NT2/D1 (cell line): Measurements from ENCODE around the gene CNOT9.

Experiments used
- DNase-seq: peaks from one replicate; pipeline ENCODE4 v3.0.0-alpha.2; 2011; ENCODE audit warnings: low read depth, low spot score
- H3K27me3 ChIP-seq: 2 replicates; pipeline ENCODE4 v1.6.0; 2011; ENCODE audit warnings: mild to moderate bottlenecking; ENCODE audit not compliant: insufficient read length, insufficient read depth
- H3K36me3 ChIP-seq: 2 replicates; pipeline ENCODE4 v1.6.1; 2011; ENCODE audit warnings: mild to moderate bottlenecking, low read length, mixed read lengths; ENCODE audit not compliant: insufficient read depth, insufficient read length
- H3K4me1 ChIP-seq: 2 replicates; pipeline ENCODE4 v1.5.1; 2011; ENCODE audit not compliant: insufficient read depth, insufficient read length
- H3K4me3 ChIP-seq: 2 replicates; pipeline ENCODE4 v1.5.1; 2011; ENCODE audit warnings: low read depth; ENCODE audit not compliant: insufficient read length
- H3K9ac ChIP-seq: 2 replicates; pipeline ENCODE4 v1.6.0; 2011; ENCODE audit warnings: low read depth; ENCODE audit not compliant: insufficient read length
- H3K9me3 ChIP-seq: 2 replicates; pipeline ENCODE4 v1.5.1; 2011; ENCODE audit warnings: mild to moderate bottlenecking, low read length; ENCODE audit not compliant: insufficient read depth
- SUZ12 ChIP-seq: IDR thresholded peaks from 2 replicates; pipeline ENCODE4 v1.6.1; 2011; ENCODE audit not compliant: insufficient read length, insufficient read depth; ENCODE audit errors: extremely low read depth
- YY1 ChIP-seq: IDR thresholded peaks from 2 replicates; pipeline ENCODE4 v1.6.1; 2011; ENCODE audit not compliant: insufficient read length, insufficient read depth
- ZNF274 ChIP-seq: IDR thresholded peaks from 2 replicates; pipeline ENCODE4 v1.6.1; 2011; ENCODE audit warnings: mild to moderate bottlenecking, low read depth, low read length

Gene CNOT9

DNA sequence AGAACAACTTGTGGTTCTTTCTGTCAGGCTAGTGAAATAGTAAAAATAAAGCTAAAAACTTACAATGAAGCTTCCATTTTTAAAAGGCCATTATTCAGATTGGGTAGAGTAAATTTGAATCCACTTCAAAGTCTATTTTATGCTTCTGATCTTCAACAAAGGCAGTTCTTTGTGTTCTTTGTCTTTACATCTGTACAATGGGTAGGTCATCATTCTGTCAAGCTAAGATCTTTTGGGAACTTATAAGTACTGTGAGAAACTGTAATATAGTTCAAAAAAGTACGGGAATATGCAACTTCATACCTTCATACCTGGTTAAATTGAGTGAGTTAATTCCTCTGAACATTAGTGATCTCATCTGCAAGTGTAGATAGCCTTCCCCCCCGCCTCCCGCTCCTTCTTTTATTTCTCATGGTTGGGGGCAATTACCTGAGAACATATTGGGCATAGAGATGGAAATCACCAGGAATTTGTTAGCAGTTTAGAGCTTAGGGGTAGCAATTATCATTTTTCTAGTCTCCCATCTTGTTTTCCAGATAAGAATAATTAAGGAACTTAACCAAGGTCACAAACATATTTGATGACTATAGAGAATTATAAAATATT is 9.7 kb downstream of the CNOT9 start:
- Histone ChIP-seq H3K36me3 (peaks cover 66% of the 10 kb centered on the region), H3K9me3 (no peaks in the 10 kb centered on the region)
- no peak for TF ChIP-seq ZNF274
- no peak for TF ChIP-seq SUZ12
- no peak for TF ChIP-seq YY1

DNA sequence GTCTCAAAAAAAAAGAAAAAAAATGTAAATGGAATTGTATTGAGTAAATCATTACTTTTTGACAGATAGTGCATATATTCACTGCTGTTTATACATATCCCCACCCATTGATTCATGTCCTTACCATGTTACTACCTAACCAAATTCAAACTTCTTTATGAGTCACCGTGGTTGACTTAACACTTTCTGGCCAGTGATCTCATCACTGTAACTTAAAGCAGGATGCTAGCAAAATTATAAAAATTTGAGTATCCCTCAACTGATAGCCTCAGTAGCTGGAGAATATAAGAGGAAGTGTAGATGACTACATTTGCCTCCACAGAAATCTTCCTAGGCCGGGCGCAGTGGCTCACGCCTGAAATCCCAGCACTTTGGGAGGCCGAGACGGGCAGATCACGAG is 13.4 kb downstream of the CNOT9 start:
- Histone ChIP-seq H3K27me3 (no peaks in the 10 kb centered on the region), H3K4me1 (no peaks in the 10 kb centered on the region), H3K4me3 (no peak overlapping the region), H3K9ac (no peak overlapping the region), H3K36me3 (peaks cover 72% of the 10 kb centered on the region), H3K9me3 (no peaks in the 10 kb centered on the region)
- no peak for DNase-seq
- TF ChIP-seq ZNF274, result no peak
- TF ChIP-seq SUZ12, result no peak
- TF ChIP-seq YY1, result no peak

More for the DNA sequence above, 9.7 kb downstream of the CNOT9 start:
- Histone ChIP-seq H3K9ac (no peak overlapping the region), H3K27me3 (no peaks in the 10 kb centered on the region), H3K4me1 (no peaks in the 10 kb centered on the region), H3K4me3 (no peak overlapping the region)
- DNase-seq, result no peak

DNA sequence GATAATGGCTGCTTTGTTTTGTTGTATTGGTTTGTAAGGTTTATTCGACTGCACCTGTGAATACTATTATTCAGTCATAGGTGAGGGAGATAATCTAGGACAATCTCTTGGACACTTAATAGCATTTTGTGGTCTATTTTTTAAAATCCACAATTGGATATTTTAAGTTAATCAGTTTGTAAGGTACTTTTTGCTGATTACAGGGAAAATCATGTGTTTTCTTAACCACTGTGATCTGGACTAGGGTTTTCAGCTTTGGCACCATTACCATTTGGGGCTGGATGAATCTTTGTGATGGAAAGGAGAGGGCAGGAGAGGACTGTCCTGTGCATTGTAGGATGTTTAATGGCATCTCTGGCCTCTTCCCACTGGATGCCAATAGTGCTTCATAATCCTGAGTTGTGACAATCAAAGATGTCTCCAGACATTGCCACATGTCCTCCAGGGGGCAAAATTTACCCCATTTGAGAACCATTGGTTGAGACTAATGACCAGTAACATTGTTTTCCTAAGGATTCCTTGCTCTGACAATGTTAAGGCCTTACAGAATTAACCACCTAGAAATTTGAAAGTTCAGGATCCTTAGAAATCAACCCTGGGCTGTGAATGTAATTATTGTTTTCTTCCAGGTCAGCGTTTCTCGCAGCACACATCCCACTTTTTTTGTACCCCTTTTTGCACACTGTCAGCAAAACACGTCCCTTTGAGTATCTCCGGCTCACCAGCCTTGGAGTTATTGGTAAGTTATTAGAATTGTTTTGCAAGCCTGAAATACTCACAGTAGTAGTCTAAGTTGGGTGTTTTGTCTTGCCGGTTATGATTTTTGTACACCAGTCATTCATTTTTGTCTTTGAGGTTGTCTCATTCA is 15.6 kb downstream of the CNOT9 start:
- no peak for DNase-seq
- Histone ChIP-seq H3K9ac (no peak overlapping the region), H3K4me3 (no peak overlapping the region), H3K36me3 (peaks cover 79% of the 10 kb centered on the region), H3K9me3 (no peaks in the 10 kb centered on the region), H3K27me3 (no peaks in the 10 kb centered on the region), H3K4me1 (no peaks in the 10 kb centered on the region)
- no peak for TF ChIP-seq SUZ12

DNA sequence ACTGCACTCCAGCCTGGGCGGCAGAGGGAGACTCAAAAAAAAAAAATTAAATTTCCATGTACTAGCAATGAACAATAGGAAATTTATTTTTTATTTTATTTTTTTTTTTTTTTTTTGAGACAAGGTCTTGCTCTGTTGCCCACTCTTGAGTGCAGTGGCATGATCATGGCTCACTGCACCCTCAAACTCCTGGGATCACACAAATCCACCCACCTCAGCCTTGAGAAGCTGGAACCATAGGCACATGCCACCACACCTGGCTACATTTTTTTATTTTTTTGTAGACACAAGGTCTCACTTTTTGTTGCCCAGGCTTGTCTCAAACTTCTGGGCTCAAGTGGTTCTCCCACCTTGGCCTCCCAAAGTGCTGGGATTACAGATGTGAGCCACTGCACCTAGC is 16.9 kb downstream of the CNOT9 start:
- Histone ChIP-seq H3K4me3 (no peak overlapping the region), H3K36me3 (peaks cover 86% of the 10 kb centered on the region), H3K4me1 (no peaks in the 10 kb centered on the region), H3K27me3 (no peaks in the 10 kb centered on the region), H3K9me3 (no peaks in the 10 kb centered on the region), H3K9ac (no peak overlapping the region)
- TF ChIP-seq SUZ12 (no peak), YY1 (no peak), ZNF274 (no peak)
- no peak for DNase-seq

DNA sequence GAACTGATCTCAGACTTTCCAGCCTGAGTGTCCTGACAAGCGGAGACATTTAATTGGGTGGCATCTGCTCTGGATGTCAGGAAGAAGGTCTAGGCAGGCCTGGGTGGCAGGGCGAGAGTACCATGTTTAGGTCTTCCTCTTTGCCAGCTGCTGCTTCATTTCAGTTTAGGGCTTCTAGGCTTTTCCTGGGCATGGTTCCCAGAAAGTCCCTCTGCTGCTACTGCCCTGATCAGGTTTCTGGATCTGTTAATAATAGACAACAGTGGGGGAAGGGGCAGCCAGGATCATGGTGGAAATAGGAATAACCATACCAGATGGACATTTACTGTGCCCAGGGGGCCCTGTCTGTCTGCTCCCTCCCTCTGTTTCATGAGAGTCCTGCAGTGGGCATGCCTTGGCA is 36.8 kb downstream of the CNOT9 start:
- TF ChIP-seq SUZ12 (no peak), ZNF274 (no peak), YY1 (no peak)
- no peaks in the 10 kb centered on the region for H3K36me3 ChIP-seq
- H3K4me1 ChIP-seq, result peaks cover 7% of the 10 kb centered on the region

DNA sequence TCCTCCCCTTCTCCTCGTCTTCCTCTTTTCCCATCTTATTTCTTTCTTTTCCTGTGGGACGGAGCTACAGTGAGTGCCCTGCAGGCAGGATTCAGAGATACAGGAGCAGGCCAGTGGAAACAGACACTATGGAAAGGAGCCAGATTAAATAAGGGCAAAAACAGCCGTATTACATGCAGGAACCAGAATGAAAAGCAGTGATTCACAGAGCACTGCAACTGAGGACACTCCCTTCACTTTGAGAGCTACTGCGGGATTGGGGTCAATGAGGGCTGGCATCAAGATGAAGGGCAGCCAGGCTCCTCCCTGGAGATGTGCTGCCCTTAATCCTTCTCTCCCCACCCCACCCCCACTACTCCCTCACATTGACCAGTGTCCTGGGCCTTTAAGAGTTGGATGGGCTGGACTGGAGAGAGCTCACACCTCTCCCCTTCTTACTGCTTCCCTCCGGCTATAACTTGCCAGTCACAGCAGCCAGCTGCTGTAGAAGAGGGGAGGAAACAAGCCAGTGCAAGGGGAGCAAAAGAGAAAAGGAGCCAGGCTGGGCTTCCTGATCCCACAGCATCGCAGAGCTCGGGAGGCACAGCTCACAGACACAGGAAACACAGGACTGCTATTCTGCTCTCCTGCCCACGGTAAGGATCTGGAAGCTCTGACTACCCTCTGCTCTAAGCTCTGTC is 38.9 kb downstream of the CNOT9 start, which contains the start of gene PLCD4:
Gene PLCD4 (plus strand): TSS at position 464 of the 680 bp plus-strand sequence. CDS start 7,841 bp downstream, outside the sequence.
- peak within 1 kb of the TSS; percentile 24 for H3K4me3 ChIP-seq
- H3K4me1 ChIP-seq, result peaks cover 7% of the 10 kb centered on the region
- H3K9ac ChIP-seq, result peak within 1 kb of the TSS; percentile 82
- peak; percentile 6 for DNase-seq
- no peaks in the 10 kb centered on the region for H3K9me3 ChIP-seq
- TF ChIP-seq ZNF274 (no peak), YY1 (no peak), SUZ12 (no peak)
- no peaks in the 10 kb centered on the region for H3K27me3 ChIP-seq
- no peaks in the 10 kb centered on the region for H3K36me3 ChIP-seq

More for the DNA sequence above, 36.8 kb downstream of the CNOT9 start:
- Histone ChIP-seq H3K9ac (no peak overlapping the region), H3K27me3 (no peaks in the 10 kb centered on the region), H3K4me3 (no peak overlapping the region), H3K9me3 (no peaks in the 10 kb centered on the region)
- DNase-seq, result no peak

DNA sequence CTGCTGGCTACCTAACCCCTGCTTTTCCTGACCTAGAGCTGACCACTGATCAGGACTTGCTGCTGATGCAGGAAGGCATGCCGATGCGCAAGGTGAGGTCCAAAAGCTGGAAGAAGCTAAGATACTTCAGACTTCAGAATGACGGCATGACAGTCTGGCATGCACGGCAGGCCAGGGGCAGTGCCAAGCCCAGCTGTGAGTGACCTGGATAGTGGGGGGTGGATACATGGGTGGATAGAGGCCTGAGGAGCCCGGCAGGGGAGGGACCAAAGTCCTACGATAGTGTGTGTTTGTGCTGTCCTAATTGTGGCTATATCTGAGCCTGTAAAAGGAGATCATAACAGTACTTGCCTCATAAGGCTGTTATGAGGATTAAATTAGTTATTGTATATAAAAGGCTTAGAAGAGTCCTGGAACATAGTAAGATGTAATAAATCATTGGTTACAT is 47.3 kb downstream of the CNOT9 start:
- Histone ChIP-seq H3K4me1 (no peaks in the 10 kb centered on the region), H3K27me3 (no peaks in the 10 kb centered on the region), H3K9ac (no peak overlapping the region), H3K36me3 (no peaks in the 10 kb centered on the region), H3K9me3 (no peaks in the 10 kb centered on the region), H3K4me3 (no peak overlapping the region)
- DNase-seq, result no peak
- TF ChIP-seq ZNF274 (no peak), SUZ12 (no peak), YY1 (no peak)
